ENCODE results near the gene RPS16.

GRCh38 chr19:39402346-39403300 lies 33.1 kb downstream of the RPS16 start:
- no peak for TF ChIP-seq GATA3 (IDR thresholded peaks at IDR 0.05; ENCODE audit: low read depth, low read length)
- TF ChIP-seq GATA2 (IDR thresholded peaks at IDR 0.05; ENCODE audit: low read depth, low read length), result no peak

Measured in SH-SY5Y (cell line).